Prostate gland (tissue), 2 donors: ENCODE measurements around the gene COPS2. TPM values are rescaled to one million over a fixed set of nuclear protein-coding genes. Genes with fewer than 3 reads are reported as not detected.
A peak's percentile ranks its signal among the peaks of the same experiment; 100 is the strongest.

Experiments
- DNase-seq: peaks from one replicate; pipeline ENCODE4 v3.0.0-alpha.2; 2019; ENCODE audit warnings: low spot score
- H3K27ac ChIP-seq, 2 donors: fragments of 200-600 bp; sonication (generic); 2 replicates each; pipeline ENCODE4 v1.5.1; 2017 to 2019
- H3K27me3 ChIP-seq: fragments of 200-600 bp; sonication (generic); replicated peaks from 2 replicates; pipeline ENCODE4 v1.5.1; 2019; ENCODE audit not compliant: insufficient read depth
- H3K36me3 ChIP-seq, 2 donors: fragments of 200-600 bp; sonication (generic); 1 replicate in 1 of 2; 2 replicates in 1 of 2; pipeline versions ENCODE4 v1.5.1 to v1.8.1; 2017 to 2019
- H3K4me1 ChIP-seq: fragments of 200-600 bp; sonication (generic); replicated peaks from 2 replicates; pipeline ENCODE4 v1.5.1; 2019
- H3K4me3 ChIP-seq, 2 donors: fragments of 200-600 bp; sonication (generic); 2 replicates each; pipeline ENCODE4 v1.5.1; 2017 to 2019
- H3K9me3 ChIP-seq: fragments of 200-600 bp; sonication (generic); 2 replicates; pipeline ENCODE4 v1.5.1; 2017
- CTCF ChIP-seq, 4 experiments: fragments of 200-600 bp in 2 of 4; fragments of 450-650 bp in 2 of 4; sonication (generic) in 2 of 4; IDR thresholded peaks; 1 replicate in 3 of 4; 2 replicates in 1 of 4; pipeline ENCODE4 v1.5.1; 2016 to 2019; ENCODE audit warnings: antibody characterized with exemption in 4 of 4, mild to moderate bottlenecking in 2 of 4, moderate library complexity in 2 of 4
- POLR2A ChIP-seq: fragments of 450-650 bp; IDR thresholded peaks from one replicate; pipeline ENCODE4 v1.6.1; 2016; ENCODE audit warnings: antibody characterized with exemption, mild to moderate bottlenecking
- POLR2AphosphoS5 ChIP-seq: sonication (generic); formaldehyde crosslinking; IDR thresholded peaks from one replicate; pipeline ENCODE4 v1.6.1; 2017; ENCODE audit warnings: antibody characterized with exemption
- WGBS: methylation state at CpG from one replicate; pipeline ENCODE4 v1.1.5; 2018; 5-methylcytosine and 5-hydroxymethylcytosine counted together
- intact Hi-C: fragments of 100-400 bp; cut with DNase I; formaldehyde crosslinking; loops from one replicate; pipeline ENCODE4 v1.14.2; 2022
- total RNA-seq, 2 donors: library from RNA; depleted of rRNA; stranded (reverse); fragments of >200 nt; gene quantifications; one replicate each; pipeline ENCODE4 v1.1.0, GENCODE V29; 2016

The COPS2 gene
- total RNA-seq, 2 donors from 2014 or later = 36.3 to 65.3 TPM

GRCh38 chr15:49163678-49164077 is 8.3 kb upstream of the COPS2 start:
- Histone ChIP-seq H3K4me1 (no peaks in the 10 kb centered on the region), H3K9me3 (no peaks in the 10 kb centered on the region), H3K4me3 (no peak overlapping the region), H3K36me3 (no peaks in the 10 kb centered on the region), H3K27ac (no peak overlapping the region), H3K27me3 (no peaks in the 10 kb centered on the region)
- no peak for DNase-seq
- intact Hi-C loops = no loop called here
- TF ChIP-seq POLR2A (no peak), POLR2AphosphoS5 (no peak), CTCF (IDR thresholded peaks at IDR 0.05) (no peak)
- WGBS = 82% methylated on average over 1 of the region's 1 CpG

- no peaks in the 10 kb centered on the region for H3K36me3 ChIP-seq
- intact Hi-C loops = loop anchor here (10.0 kb wide), 2 partner anchors 111 to 1199 kb away; partner anchors contain the start of genes GABPB1 and SECISBP2L
- H3K4me1 ChIP-seq = no peaks in the 10 kb centered on the region
- H3K9me3 ChIP-seq = no peaks in the 10 kb centered on the region
- DNase-seq = no peak
- no peak for TF ChIP-seq POLR2AphosphoS5
- TF ChIP-seq POLR2A = no peak
- TF ChIP-seq CTCF (IDR thresholded peaks at IDR 0.05) = peak in 2 of 4 experiments; percentile 2 to 6
- H3K4me3 ChIP-seq = peak overlapping the region; percentile 76 to 80
- H3K27me3 ChIP-seq = no peaks in the 10 kb centered on the region
- H3K27ac ChIP-seq = peak overlapping the region; percentile 53 to 85
- WGBS = under 1% methylated on average over 26 of the region's 26 CpGs
Measured at GRCh38 chr15:49155834-49156627, 632 bp upstream of the COPS2 start.

GRCh38 chr15:49154799-49155109 is 645 bp downstream of the COPS2 start:
- intact Hi-C loops = loop anchor here (10.0 kb wide), 2 partner anchors 110 to 1200 kb away; partner anchors contain the start of genes GABPB1 and SECISBP2L
- Histone ChIP-seq H3K4me1 (no peaks in the 10 kb centered on the region), H3K36me3 (no peaks in the 10 kb centered on the region), H3K4me3 (peak overlapping the region; percentile 76 to 80), H3K27ac (peak overlapping the region; percentile 85), H3K9me3 (no peaks in the 10 kb centered on the region), H3K27me3 (no peaks in the 10 kb centered on the region)
- DNase-seq = no peak
- TF ChIP-seq POLR2AphosphoS5 = no peak
- TF ChIP-seq POLR2A = no peak
- TF ChIP-seq CTCF (IDR thresholded peaks at IDR 0.05) = no peak
- 0% methylated on average over 7 of the region's 7 CpGs for WGBS

DNA sequence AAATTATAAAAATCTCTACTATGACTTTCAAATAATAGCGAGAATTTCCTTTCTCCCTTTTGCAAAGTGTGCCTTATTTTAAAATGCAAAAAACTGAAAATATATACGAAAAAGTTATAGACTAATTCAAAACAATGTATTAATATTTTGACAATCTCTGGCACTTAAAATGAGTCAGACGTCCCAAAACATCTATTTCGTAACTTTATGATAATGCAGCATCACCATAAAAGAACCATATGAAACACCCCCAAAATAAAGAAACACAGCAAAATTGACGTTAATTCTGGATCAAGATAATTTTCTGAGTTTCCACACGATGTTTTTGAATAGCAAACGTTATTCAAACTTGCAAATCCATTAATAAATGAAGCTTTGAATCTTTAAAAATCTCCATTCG is 1.0 kb downstream of the COPS2 start:
- H3K4me1 ChIP-seq = no peaks in the 10 kb centered on the region
- 21% methylated on average over 8 of the region's 8 CpGs for WGBS
- no peak for TF ChIP-seq POLR2AphosphoS5
- TF ChIP-seq POLR2A = no peak
- TF ChIP-seq CTCF (IDR thresholded peaks at IDR 0.05) = no peak
- no peak for DNase-seq
- H3K4me3 ChIP-seq = peak overlapping the region; percentile 76 to 80
- H3K9me3 ChIP-seq = no peaks in the 10 kb centered on the region
- peak overlapping the region; percentile 85 for H3K27ac ChIP-seq
- H3K36me3 ChIP-seq = no peaks in the 10 kb centered on the region
- intact Hi-C loops = loop anchor here (10.0 kb wide), 2 partner anchors 110 to 1200 kb away; partner anchors contain the start of genes GABPB1 and SECISBP2L
- H3K27me3 ChIP-seq = no peaks in the 10 kb centered on the region
